NT2/D1 (cell line): ENCODE measurements around the gene KLF6.

ENCODE experiments used
- SUZ12 ChIP-seq: IDR thresholded peaks from 2 replicates; pipeline ENCODE4 v1.6.1; 2011; ENCODE audit not compliant: insufficient read length, insufficient read depth; ENCODE audit errors: extremely low read depth
- YY1 ChIP-seq: IDR thresholded peaks from 2 replicates; pipeline ENCODE4 v1.6.1; 2011; ENCODE audit not compliant: insufficient read length, insufficient read depth
- ZNF274 ChIP-seq: IDR thresholded peaks from 2 replicates; pipeline ENCODE4 v1.6.1; 2011; ENCODE audit warnings: mild to moderate bottlenecking, low read depth, low read length

- TF ChIP-seq YY1 (no peak), ZNF274 (no peak), SUZ12 (no peak)
Measured at GRCh38 chr10:3790858-3791257, 5.8 kb upstream of the KLF6 start.
